ENCODE data around the gene HOXA13.

HOXA13 gene

DNA sequence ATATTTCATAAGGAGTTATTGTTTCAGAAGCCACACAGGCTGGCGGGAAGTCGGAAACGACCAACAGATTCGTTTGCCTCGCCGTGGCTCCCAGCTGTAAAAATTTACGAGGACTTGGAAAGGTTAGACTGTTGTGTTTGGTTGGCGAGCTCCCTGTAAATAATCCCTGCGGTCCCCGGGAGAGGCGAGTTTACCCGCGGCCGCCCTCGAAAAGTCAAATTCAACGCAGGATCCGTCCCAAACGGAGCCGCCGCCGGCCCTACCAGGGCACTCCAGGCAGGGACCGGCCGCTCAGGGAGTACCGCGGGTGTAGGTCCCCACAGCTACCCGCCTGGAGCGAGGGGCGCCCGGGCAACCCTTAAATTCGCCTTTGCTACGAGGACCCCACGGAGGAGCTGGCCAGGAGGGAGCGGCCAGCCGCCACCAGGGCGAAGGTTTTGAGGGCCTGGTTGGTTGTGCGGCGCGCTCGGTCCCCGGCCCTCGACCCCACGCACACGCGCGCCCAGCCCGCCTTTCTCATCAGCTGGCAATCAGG is 33.8 kb downstream of the HOXA13 start (continued):
- TF ChIP-seq ZNF76 (tag by site-specific recombination; IDR thresholded peaks at IDR 0.05; ENCODE audit: borderline replicate concordance, low read depth) (0 out of 2 replicates have a peak, but pooled peaks have one; percentile 45), ZNF121 (tag by site-specific recombination; IDR thresholded peaks at IDR 0.05) (no peak), ZSCAN30 (tag by site-specific recombination; IDR thresholded peaks at IDR 0.05) (peak; percentile 24; the same call in 1 of the 2 replicates), ZNF704 (tag by site-specific recombination; IDR thresholded peaks at IDR 0.05) (no peak), ZNF311 (tag by site-specific recombination; IDR thresholded peaks at IDR 0.05; ENCODE audit: borderline replicate concordance) (no peak), REPIN1 (tag by site-specific recombination; IDR thresholded peaks at IDR 0.05; ENCODE audit: low read depth) (no peak), ZBTB7A (tag by site-specific recombination; IDR thresholded peaks at IDR 0.05; ENCODE audit: low read depth) (peak; percentile 14; the same call in 1 of the 2 replicates), SCRT1 (tag by site-specific recombination; IDR thresholded peaks at IDR 0.05; ENCODE audit: borderline replicate concordance) (0 out of 2 replicates have a peak, but pooled peaks have one; percentile 5), SCRT2 (tag by site-specific recombination; IDR thresholded peaks at IDR 0.05) (no peak)

DNA sequence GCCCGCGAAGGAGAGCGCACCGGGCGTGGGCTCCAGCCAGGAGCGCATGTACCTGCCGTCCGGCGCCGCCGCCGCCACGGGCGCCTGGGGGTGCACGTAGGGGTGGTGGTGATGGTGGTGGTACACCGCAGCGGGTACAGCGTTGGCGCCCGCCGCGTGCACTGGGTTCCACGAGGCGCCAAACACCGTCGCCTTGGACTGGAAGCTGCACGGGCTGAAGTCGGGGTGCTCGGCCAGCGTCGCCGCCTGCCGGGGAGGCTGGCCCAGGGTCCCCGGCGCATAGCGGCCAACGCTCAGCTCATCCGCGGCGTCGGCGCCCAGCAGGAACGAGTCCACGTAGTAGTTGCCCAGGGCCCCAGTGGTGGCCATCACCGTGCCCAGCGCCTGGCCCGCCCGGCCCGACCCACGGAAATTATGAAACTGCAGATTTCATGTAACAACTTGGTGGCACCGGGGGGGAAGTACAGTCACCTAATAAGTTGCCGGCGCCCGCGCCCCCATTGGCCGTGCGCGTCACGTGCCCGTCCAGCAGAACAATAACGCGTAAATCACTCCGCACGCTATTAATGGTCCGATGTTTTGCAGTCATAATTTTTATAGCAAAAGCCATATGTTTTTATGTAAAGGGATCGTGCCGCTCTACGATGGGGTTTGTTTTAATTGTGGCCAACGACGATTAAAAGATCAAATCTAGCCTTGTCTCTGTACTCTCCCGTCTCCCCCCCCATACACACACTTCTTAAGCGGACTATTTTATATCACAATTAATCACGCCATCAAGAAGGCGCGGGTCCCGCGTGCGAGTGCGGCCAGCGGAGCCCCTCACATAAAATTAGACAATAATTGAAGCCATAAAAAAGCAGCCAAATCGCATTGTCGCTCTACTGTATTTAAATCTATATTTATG is 34.5 kb downstream of the HOXA13 start, which contains the start of gene HOXA9:
Gene HOXA9 (minus strand): TSS at position 449 of the 907 bp plus-strand sequence. CDS start 80 bp downstream, at position 369.
- Histone ChIP-seq H3K9me3 (ENCODE audit: control insufficient read depth, insufficient read depth, low read depth, low read length) (no peaks in the 10 kb centered on the region), H3K4me3 (ENCODE audit: low read depth, low read length) (peak within 1 kb of the TSS; percentile 76), H3K4me1 (ENCODE audit: control insufficient read depth, insufficient read depth, low read length) (peaks cover 7% of the 10 kb centered on the region), H3K27ac (ENCODE audit: extremely low read depth, low read depth, low read length) (peak within 1 kb of the TSS; percentile 100), H3K36me3 (ENCODE audit: control insufficient read depth in 2 of 2, insufficient read depth in 1 of 2, low read length in 2 of 2) (peaks cover 18 to 41% of the 10 kb centered on the region in 2 experiments)
- CTCF ChIA-PET = no interaction called here
- POLR2A ChIA-PET = interaction anchor here (0.6 to 2.5 kb wide), 13 partner anchors 8 to 1303 kb away, joined by 3 to 21 read pairs (median 4); partner anchors contain the start of genes HOXA10, HOXA11 and HOXA5
- TF ChIP-seq HOXC10 (CRISPR knock-in tag; IDR thresholded peaks at IDR 0.05) (no peak), TRIM28 (IDR thresholded peaks at IDR 0.05; ENCODE audit: borderline replicate concordance, low read length) (no peak), ZNF777 (tag by site-specific recombination; IDR thresholded peaks at IDR 0.05; ENCODE audit: borderline replicate concordance) (no peak), ZNF274 (IDR thresholded peaks at IDR 0.05; ENCODE audit: low read length) (no peak), ZNF274 (tag by site-specific recombination; IDR thresholded peaks at IDR 0.05; ENCODE audit: borderline replicate concordance) (no peak), ZNF311 (tag by site-specific recombination; IDR thresholded peaks at IDR 0.05; ENCODE audit: borderline replicate concordance) (no peak), SCRT1 (tag by site-specific recombination; IDR thresholded peaks at IDR 0.05; ENCODE audit: borderline replicate concordance) (0 out of 2 replicates have a peak, but pooled peaks have one; percentile 56), ZNF792 (tag by site-specific recombination; IDR thresholded peaks at IDR 0.05) (no peak), ZNF292 (tag by site-specific recombination; IDR thresholded peaks at IDR 0.05; ENCODE audit: borderline replicate concordance, low read depth) (no peak), ZNF596 (tag by site-specific recombination; IDR thresholded peaks at IDR 0.05) (peak; percentile 86), ZNF549 (tag by site-specific recombination; IDR thresholded peaks at IDR 0.05) (no peak), ZNF266 (tag by site-specific recombination; IDR thresholded peaks at IDR 0.05; ENCODE audit: low read depth) (no peak), ZNF221 (tag by site-specific recombination; IDR thresholded peaks at IDR 0.05; ENCODE audit: borderline replicate concordance) (no peak), ZBTB7A (tag by site-specific recombination; IDR thresholded peaks at IDR 0.05; ENCODE audit: low read depth) (peak; percentile 51; the same call in 1 of the 2 replicates)
- TF ChIP-seq, protein P1, sequence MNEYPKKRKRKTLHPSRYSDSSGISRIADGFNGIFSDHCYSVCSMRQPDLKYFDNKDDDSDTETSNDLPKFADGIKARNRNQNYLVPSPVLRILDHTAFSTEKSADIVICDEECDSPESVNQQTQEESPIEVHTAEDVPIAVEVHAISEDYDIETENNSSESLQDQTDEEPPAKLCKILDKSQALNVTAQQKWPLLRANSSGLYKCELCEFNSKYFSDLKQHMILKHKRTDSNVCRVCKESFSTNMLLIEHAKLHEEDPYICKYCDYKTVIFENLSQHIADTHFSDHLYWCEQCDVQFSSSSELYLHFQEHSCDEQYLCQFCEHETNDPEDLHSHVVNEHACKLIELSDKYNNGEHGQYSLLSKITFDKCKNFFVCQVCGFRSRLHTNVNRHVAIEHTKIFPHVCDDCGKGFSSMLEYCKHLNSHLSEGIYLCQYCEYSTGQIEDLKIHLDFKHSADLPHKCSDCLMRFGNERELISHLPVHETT (tag by site-specific recombination; IDR thresholded peaks at IDR 0.05) = peak; percentile 91
- TF ChIP-seq, protein P2, sequence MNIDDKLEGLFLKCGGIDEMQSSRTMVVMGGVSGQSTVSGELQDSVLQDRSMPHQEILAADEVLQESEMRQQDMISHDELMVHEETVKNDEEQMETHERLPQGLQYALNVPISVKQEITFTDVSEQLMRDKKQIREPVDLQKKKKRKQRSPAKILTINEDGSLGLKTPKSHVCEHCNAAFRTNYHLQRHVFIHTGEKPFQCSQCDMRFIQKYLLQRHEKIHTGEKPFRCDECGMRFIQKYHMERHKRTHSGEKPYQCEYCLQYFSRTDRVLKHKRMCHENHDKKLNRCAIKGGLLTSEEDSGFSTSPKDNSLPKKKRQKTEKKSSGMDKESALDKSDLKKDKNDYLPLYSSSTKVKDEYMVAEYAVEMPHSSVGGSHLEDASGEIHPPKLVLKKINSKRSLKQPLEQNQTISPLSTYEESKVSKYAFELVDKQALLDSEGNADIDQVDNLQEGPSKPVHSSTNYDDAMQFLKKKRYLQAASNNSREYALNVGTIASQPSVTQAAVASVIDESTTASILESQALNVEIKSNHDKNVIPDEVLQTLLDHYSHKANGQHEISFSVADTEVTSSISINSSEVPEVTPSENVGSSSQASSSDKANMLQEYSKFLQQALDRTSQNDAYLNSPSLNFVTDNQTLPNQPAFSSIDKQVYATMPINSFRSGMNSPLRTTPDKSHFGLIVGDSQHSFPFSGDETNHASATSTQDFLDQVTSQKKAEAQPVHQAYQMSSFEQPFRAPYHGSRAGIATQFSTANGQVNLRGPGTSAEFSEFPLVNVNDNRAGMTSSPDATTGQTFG (tag by site-specific recombination; IDR thresholded peaks at IDR 0.05; ENCODE audit: borderline replicate concordance) = no peak
- TF ChIP-seq, protein P3, sequence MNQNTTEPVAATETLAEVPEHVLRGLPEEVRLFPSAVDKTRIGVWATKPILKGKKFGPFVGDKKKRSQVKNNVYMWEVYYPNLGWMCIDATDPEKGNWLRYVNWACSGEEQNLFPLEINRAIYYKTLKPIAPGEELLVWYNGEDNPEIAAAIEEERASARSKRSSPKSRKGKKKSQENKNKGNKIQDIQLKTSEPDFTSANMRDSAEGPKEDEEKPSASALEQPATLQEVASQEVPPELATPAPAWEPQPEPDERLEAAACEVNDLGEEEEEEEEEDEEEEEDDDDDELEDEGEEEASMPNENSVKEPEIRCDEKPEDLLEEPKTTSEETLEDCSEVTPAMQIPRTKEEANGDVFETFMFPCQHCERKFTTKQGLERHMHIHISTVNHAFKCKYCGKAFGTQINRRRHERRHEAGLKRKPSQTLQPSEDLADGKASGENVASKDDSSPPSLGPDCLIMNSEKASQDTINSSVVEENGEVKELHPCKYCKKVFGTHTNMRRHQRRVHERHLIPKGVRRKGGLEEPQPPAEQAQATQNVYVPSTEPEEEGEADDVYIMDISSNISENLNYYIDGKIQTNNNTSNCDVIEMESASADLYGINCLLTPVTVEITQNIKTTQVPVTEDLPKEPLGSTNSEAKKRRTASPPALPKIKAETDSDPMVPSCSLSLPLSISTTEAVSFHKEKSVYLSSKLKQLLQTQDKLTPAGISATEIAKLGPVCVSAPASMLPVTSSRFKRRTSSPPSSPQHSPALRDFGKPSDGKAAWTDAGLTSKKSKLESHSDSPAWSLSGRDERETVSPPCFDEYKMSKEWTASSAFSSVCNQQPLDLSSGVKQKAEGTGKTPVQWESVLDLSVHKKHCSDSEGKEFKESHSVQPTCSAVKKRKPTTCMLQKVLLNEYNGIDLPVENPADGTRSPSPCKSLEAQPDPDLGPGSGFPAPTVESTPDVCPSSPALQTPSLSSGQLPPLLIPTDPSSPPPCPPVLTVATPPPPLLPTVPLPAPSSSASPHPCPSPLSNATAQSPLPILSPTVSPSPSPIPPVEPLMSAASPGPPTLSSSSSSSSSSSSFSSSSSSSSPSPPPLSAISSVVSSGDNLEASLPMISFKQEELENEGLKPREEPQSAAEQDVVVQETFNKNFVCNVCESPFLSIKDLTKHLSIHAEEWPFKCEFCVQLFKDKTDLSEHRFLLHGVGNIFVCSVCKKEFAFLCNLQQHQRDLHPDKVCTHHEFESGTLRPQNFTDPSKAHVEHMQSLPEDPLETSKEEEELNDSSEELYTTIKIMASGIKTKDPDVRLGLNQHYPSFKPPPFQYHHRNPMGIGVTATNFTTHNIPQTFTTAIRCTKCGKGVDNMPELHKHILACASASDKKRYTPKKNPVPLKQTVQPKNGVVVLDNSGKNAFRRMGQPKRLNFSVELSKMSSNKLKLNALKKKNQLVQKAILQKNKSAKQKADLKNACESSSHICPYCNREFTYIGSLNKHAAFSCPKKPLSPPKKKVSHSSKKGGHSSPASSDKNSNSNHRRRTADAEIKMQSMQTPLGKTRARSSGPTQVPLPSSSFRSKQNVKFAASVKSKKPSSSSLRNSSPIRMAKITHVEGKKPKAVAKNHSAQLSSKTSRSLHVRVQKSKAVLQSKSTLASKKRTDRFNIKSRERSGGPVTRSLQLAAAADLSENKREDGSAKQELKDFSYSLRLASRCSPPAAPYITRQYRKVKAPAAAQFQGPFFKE (tag by site-specific recombination; IDR thresholded peaks at IDR 0.05; ENCODE audit: borderline replicate concordance) = no peak
